Mucosa of descending colon (tissue), 3 donors: ENCODE data around the gene OBSCN. TPM values are rescaled to one million over a fixed set of nuclear protein-coding genes. Genes with fewer than 3 reads are reported as not detected.

Experiments
- ATAC-seq: fragments of 200-7000 bp; cut with Tn5 transposase; one replicate; pipeline ENCODE4 v1.9.1; 2020; ENCODE audit warnings: mild to moderate bottlenecking, moderate library complexity
- DNase-seq, 3 donors: peaks; one replicate each; pipeline ENCODE4 v3.0.0-alpha.2; 2020
- H3K36me3 ChIP-seq: fragments of 200-600 bp; one replicate; pipeline ENCODE4 v1.8.0; 2021; ENCODE audit warnings: low read depth, mild to moderate bottlenecking
- H3K4me1 ChIP-seq: fragments of 200-600 bp; one replicate; pipeline ENCODE4 v1.8.0; 2021; ENCODE audit warnings: low read depth, mild to moderate bottlenecking
- H3K4me3 ChIP-seq: fragments of 200-600 bp; one replicate; pipeline ENCODE4 v1.8.0; 2021; ENCODE audit warnings: mild to moderate bottlenecking
- H3K9me3 ChIP-seq: fragments of 200-600 bp; one replicate; pipeline ENCODE4 v1.8.0; 2021; ENCODE audit warnings: mild to moderate bottlenecking
- intact Hi-C, 2 donors: fragments of 100-400 bp; cut with DNase I in 1 of 2; cut with micrococcal nuclease in 1 of 2; formaldehyde crosslinking; loops; one replicate each; pipeline versions ENCODE4 v1.11.0 to v1.11.1; 2022; cut with DNase I, micrococcal nuclease
- total RNA-seq, 3 donors: library from RNA; stranded (reverse); fragmentation: NEBNext Ultra II Directional in 2 of 3; extraction: Animal tissue kit (Norgen Biotek cat#: 25700) in 2 of 3; gene quantifications; one replicate each; pipeline versions ENCODE4 v1.2.1 to v1.2.4, GENCODE V29; 2021 to 2023
- TF ChIP-seq, protein P1 (sequence below): fragments of 200-600 bp; IDR thresholded peaks from one replicate; pipeline ENCODE4 v1.8.0; 2022; ENCODE audit warnings: antibody characterized with exemption, mild to moderate bottlenecking
- donor health status: DM: no; HTN: no; CAD: no; lungs with moderate emphysema.
- donor health status: DM: no; HTN: no; CAD: no.
- donor health status: DM: no; HTN: yes; CAD: no.

OBSCN gene
- total RNA-seq, 3 donors from 2014 or later = 4.2 to 30.9 (median 7.5) TPM

DNA sequence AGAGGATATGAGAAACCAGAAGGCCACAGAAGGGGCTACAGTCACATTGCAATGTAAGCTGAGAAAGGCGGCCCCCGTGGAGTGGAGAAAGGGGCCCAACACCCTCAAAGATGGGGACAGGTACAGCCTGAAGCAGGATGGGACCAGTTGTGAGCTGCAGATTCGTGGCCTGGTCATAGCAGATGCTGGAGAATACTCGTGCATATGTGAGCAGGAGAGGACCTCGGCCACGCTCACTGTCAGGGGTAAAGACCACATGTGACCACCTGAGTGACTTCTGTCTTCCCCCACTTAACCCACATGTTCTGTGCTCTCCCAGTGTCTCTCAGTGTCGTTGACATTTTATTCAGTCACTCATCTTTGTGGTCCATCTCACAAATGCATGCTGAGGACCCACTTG is 92.1 kb downstream of the OBSCN start:
- Histone ChIP-seq H3K9me3 (peaks cover 26% of the 10 kb centered on the region), H3K4me3 (no peak overlapping the region), H3K4me1 (no peaks in the 10 kb centered on the region), H3K36me3 (no peaks in the 10 kb centered on the region)
- ATAC-seq (no peak), DNase-seq (peak in 1 of 3 donors; percentile 4)
- intact Hi-C loops = no loop called here
- TF ChIP-seq, protein P1, sequence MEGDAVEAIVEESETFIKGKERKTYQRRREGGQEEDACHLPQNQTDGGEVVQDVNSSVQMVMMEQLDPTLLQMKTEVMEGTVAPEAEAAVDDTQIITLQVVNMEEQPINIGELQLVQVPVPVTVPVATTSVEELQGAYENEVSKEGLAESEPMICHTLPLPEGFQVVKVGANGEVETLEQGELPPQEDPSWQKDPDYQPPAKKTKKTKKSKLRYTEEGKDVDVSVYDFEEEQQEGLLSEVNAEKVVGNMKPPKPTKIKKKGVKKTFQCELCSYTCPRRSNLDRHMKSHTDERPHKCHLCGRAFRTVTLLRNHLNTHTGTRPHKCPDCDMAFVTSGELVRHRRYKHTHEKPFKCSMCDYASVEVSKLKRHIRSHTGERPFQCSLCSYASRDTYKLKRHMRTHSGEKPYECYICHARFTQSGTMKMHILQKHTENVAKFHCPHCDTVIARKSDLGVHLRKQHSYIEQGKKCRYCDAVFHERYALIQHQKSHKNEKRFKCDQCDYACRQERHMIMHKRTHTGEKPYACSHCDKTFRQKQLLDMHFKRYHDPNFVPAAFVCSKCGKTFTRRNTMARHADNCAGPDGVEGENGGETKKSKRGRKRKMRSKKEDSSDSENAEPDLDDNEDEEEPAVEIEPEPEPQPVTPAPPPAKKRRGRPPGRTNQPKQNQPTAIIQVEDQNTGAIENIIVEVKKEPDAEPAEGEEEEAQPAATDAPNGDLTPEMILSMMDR = no peak

DNA sequence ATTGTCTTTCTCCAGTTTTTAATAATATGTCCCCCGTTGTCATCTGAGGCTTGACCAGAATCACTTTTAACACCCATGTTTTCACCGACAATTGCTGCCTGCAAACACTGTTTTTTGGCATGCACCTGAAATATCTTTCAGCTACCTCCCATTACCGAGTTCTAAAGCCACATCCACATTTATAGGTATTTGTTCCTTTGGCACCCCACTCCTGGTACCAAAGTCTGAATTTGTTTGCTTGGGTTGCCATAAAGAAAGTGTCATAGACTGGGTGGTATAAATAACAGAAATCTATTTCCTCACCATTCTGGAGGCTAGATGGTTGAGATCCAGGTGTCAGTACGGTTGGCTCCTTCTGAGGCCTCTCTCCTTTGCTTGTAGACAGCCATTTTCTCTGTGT is 94.2 kb downstream of the OBSCN start:
- TF ChIP-seq, protein P1 = no peak
- ATAC-seq = no peak
- H3K36me3 ChIP-seq = no peaks in the 10 kb centered on the region
- no peaks in the 10 kb centered on the region for H3K4me1 ChIP-seq
- no peak for DNase-seq
- H3K4me3 ChIP-seq = no peak overlapping the region
- intact Hi-C loops = no loop called here
- H3K9me3 ChIP-seq = peaks cover 26% of the 10 kb centered on the region

DNA sequence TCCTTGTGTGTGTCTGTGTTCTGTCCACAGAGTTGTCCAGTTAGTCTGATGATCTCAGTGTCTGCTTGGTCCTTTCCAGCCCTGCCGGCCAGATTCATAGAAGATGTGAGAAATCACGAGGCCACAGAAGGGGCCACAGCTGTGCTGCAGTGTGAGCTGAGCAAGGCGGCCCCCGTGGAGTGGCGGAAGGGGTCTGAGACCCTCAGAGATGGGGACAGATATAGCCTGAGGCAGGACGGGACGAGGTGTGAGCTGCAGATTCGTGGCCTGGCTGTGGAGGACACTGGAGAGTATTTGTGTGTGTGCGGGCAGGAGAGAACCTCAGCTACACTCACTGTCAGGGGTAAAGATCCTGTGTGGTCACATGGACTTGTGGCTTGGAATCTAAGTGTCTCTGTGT is 95.8 kb downstream of the OBSCN start:
- Histone ChIP-seq H3K4me1 (no peaks in the 10 kb centered on the region), H3K36me3 (no peaks in the 10 kb centered on the region), H3K4me3 (no peak overlapping the region), H3K9me3 (peaks cover 26% of the 10 kb centered on the region)
- ATAC-seq = no peak
- TF ChIP-seq, protein P1 = no peak
- peak in 1 of 3 donors; percentile 8 for DNase-seq
- intact Hi-C loops = no loop called here

DNA sequence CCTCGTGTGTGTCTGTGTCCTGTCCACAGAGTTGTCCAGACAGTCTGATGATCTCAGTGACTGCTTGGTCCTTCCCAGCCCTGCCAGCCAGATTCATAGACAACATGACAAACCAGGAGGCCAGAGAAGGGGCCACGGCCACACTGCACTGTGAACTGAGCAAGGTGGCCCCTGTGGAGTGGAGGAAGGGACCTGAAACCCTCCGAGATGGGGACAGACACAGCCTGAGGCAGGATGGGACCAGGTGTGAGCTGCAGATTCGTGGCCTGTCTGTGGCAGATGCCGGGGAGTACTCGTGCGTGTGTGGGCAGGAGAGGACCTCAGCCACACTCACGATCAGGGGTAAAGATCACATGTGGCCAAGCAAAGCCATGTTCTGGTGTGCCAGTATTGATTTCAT is 96.4 kb downstream of the OBSCN start:
- no peak overlapping the region for H3K4me3 ChIP-seq
- no peak for ATAC-seq
- peaks cover 26% of the 10 kb centered on the region for H3K9me3 ChIP-seq
- DNase-seq = peak in 1 of 3 donors; percentile 9
- TF ChIP-seq, protein P1 = no peak
- no peaks in the 10 kb centered on the region for H3K36me3 ChIP-seq
- intact Hi-C loops = no loop called here
- no peaks in the 10 kb centered on the region for H3K4me1 ChIP-seq

DNA sequence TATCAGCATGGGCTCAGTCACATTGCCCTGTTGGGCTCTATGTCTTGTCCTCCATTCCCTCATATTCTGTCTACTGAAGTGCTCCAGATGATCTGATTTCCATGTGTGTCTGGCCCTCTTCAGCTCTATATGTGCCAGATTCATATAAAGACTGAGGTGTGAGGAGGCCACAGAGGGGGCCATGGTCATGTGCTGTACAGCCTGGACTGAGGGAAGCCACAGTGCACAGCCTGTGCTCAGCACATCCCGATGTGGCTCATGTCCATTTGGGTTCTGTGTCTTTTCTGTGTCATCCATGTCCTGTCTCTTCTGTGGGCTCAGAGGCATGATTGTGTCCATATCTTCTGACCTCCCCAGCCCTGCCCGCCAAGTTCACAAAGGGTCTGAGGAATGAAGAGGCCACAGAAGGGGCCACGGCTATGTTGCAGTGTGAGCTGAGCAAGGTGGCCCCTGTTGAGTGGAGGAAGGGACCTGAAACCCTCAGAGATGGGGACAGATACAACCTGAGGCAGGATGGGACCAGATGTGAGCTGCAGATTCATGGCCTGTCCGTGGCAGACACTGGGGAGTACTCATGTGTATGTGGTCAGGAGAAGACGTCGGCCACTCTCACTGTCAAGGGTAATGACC is 97.0 kb downstream of the OBSCN start:
- Histone ChIP-seq H3K36me3 (no peaks in the 10 kb centered on the region), H3K4me3 (no peak overlapping the region), H3K9me3 (peaks cover 26% of the 10 kb centered on the region), H3K4me1 (no peaks in the 10 kb centered on the region)
- no peak for DNase-seq
- intact Hi-C loops = no loop called here
- no peak for ATAC-seq
- TF ChIP-seq, protein P1 = no peak

DNA sequence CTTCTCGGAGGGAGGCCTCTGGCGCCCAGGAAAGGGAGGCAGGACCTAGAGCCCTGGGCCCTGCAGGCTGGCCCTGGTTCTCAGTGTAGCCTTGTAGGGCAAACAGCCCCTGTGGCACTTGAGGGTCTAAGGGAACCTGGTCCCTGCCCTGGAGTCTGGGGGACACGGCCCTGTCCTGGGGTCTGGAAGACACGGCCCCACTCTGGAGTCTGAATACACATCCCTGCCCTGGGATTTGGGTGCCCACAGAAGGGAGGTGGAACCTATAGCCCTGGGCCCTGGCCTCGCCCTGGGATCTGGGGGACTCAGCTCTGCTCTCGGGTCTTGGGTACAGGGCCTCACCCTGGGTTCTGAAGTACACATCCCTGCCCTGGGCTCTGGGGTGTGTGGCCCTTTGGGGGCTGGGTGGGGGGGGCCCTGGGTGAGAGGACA is 97.9 kb downstream of the OBSCN start:
- H3K4me1 ChIP-seq = no peaks in the 10 kb centered on the region
- TF ChIP-seq, protein P1 = no peak
- H3K36me3 ChIP-seq = no peaks in the 10 kb centered on the region
- peaks cover 26% of the 10 kb centered on the region for H3K9me3 ChIP-seq
- H3K4me3 ChIP-seq = no peak overlapping the region
- DNase-seq (no peak), ATAC-seq (no peak)
- intact Hi-C loops = no loop called here
